ENCODE measurements around the gene SRP54.
"Not testable (repeated sequence)": the region's sequence is repeated elsewhere in the genome, so short reads cannot be mapped to it uniquely, and the experiment has no call there.

The SRP54 gene

DNA sequence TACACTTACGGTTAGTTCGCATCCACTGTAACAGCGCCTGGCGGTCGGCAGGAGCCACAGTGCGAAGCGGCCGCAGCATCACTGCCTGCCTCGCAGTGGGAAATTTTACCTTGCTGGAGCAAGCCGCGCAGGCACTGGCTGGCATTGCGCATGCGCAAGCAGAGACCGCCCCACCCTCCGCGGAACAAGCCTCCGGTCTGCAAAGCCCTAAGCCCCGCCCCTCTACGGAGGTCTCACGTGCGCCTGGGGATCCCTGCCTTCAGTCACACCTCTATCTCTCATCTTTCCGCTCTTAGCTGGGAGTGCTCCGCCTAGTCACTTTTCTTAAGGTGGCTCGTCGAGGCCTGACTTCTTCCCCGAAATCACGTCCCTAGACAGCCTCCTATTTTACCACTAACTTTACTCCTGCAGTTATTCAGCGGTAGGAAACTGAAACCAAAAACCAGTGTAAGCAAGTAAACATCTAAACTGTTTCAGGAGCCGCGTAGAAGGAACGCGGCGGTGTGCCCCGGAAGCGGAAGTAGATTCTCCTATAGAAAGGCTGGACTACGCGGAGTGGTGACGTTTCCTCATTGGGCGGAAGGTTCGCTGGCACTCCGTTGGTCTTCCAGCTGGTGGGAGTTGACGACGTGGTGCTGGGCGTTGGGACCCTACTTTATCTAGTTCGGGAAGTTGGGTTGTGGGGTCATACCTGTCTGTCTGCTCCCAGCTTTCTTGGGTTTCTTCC is at the start of gene SRP54:
Gene SRP54 (plus strand): TSS at position 572 of the 727 bp plus-strand sequence. CDS start 13,718 bp downstream, outside the sequence.
- peak; percentile 98 to 99 for DNase-seq (ENCODE audit: low read depth in 2 of 2)

DNA sequence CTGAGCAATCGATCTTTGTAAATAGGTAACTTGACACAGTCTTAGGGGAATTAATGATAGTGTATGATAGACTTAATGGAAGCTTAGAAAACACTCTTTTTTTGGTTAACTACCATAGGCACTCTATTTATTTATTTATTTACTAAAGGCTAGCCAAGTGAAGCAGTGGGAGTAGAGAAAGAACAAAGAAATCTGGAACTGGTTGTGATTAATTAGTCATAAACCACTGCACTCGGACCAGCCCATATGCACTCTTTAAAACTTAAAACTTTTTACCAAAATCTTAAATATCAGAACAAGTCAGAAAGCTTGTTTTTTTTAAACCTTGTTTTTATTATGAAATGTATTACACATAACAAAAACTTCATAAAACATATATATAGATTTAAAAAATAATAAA is 49.5 kb upstream of the SRP54 start:
- DNase-seq (ENCODE audit: low read depth in 2 of 2): no peak

DNA sequence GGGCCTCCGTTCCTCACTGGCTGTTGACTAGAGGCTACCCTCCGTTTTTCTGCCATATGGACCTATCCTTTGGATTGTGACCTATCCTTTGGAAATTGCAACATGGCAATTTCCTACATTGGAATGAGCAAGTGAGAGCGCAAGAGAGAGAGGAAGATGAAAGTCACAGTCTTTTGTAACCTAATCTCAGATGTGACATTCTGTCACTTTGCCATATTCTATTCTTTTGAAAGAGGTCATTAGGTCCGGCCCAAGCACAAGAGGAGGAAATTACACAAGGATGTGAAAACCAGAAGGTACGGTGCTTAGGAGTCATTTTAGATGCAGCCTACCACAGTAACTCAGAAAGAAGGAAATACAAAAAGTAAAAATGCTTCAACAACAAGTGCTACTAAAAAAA is 47.3 kb upstream of the SRP54 start:
- DNase-seq (ENCODE audit: low read depth in 2 of 2): no peak

DNA sequence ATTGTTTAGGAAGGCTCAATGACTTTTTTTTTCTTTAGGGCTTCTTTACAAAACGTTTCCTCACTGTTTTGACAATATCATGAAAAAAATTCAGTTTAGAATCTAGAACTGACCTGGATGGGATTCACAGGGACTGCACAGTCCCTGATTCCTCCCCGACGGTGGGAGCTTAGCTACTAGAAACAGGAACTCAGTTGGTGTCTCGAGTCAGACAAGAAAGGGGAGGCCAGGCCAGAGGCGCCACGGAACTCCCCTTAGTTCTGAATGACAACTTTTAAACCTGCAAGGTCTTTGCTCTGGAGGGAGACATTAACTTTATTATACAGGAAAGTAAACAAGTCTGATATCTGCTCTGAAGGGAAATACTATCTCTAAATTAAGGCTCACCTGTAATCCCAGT is 45.4 kb upstream of the SRP54 start:
- DNase-seq (ENCODE audit: low read depth in 2 of 2): no peak

DNA sequence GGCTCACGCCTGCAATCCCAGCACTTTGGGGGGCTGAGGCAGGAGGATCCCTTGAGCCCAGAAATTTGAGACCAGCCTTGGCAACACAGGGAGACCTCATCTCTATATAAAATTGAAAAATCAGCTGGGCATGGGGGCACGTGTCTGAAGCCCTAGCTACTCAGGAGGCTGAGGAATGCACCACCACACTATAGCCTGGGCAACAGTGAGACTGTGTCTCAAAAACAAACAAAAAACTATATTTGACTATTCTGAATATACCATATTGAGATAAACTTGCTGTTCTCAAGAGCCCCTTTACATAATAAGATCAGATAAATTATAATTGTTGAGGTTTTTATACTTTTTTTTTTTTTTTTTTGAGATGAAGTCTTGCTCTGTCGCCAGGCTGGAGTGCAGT is 44.9 kb upstream of the SRP54 start:
- DNase-seq (ENCODE audit: low read depth in 2 of 2): no peak

DNA sequence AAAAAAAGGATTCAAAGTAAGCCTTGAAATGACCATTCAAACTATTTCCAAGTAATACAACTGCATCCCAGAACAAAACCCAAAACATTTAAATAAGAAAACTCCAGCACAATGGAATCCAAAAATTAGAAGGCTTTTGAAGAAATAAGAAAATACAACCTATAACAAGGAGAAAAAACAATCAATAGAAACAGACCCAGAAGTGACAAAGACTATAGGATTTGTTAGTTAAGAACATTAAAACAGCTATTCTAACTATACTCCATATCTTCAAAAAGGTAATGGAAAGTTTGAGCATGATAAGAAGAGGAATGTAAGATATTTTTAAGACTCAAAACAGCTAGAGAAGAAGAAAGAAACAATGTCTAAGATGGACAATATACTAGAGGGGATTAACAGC is 39.3 kb upstream of the SRP54 start:
- no peak for DNase-seq (ENCODE audit: low read depth in 2 of 2)

DNA sequence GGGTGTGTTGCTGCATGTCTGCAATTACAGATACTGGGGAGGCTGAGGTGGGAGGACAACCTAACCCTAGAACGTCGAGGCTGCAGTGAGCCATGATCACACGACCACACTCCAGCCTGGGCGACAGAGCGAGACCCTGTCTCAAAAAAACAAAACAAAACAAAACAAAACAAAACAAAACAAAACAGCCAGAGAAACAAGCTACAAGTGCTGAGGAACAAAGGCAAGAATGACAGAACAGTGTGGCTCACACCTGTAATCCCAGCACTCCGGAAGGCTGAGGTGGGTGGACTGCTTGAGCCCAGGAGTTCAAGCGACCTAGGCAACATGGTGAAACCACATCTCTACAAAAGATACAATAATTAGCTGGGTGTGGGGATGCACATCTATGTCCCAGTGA is 38.0 kb upstream of the SRP54 start:
- no peak for DNase-seq (ENCODE audit: low read depth in 2 of 2)

DNA sequence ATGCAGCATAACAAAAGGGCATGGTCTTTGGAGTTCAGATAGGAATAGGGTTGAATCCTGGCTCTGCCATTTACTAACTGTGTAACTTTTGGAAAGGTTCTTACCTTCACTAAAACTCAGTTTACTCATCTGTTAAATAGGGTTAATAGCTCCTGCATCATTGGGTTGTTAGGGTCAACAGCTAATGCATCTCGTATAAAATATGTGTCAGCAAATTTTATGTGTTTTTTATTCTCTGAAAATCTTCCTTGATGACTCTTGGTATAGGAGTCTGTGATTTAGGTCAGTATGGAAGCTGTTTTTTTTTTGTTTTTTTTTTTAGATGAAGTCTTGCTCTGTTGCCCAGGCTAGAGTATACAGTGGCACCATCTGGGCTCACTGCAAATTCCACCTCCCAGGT is 36.1 kb upstream of the SRP54 start:
- no peak for DNase-seq (ENCODE audit: low read depth in 2 of 2)

DNA sequence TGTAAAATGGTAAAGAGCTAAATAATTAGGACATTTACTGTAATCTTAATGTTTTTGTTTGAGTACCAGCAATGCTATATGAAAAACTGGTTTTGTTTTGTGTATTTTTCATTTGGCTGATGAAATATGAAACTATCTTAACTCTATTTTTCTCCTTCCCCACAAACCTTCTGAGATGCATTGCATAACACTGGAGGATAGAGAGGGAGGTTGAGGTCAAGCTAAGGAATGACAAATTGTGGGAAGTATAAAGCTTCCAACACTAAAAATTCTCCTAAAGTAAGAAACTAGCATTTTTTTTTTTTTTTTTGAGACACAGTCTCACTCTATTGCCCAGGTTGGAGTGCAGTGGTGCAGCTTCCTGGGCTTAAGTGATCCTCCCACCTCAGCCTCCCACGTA is 31.5 kb upstream of the SRP54 start:
- DNase-seq (ENCODE audit: low read depth in 2 of 2): no peak

DNA sequence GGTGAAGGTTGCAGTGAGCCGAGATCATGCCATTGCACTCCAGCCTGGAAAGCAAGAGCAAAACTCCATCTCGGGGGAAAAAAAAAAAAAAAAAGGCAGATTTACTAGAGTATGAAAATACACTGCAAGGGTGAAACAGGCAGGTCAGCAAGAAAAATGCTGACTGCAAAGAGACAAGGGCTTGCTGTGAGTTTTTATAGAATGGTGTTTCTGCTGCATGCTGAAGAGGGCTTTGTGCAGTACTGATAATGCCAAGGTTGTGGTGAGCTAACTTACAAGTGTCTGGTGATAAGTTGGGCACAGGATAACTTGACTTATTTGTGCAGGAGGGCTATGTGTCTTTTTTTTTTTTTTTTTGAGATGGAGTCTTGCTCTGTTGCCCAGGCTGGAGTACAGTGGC is 25.9 kb upstream of the SRP54 start:
- no peak for DNase-seq (ENCODE audit: low read depth in 2 of 2)

DNA sequence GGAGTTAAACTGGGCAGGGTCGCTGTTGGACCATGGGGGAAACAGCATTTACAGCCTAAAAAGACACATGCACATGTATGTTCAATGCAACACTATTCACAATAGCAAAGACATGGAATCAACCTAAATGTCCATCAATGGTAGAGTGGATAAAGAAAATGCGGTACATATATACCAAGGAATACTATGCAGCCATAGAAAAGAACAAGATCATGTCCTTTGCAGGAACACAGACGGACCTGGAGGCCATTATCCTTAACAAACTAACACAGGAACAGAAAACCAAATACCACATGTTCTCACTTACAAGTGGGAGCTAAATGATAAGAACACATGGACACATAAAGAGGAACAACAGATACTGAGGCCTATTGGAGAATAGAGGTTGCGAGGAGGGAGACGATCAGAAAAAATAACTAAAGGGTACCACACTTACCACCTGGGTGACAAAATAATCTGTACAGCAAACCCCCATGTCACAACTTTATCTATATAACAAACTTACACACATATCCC is 25.0 kb upstream of the SRP54 start:
- DNase-seq (ENCODE audit: low read depth in 2 of 2): no peak

DNA sequence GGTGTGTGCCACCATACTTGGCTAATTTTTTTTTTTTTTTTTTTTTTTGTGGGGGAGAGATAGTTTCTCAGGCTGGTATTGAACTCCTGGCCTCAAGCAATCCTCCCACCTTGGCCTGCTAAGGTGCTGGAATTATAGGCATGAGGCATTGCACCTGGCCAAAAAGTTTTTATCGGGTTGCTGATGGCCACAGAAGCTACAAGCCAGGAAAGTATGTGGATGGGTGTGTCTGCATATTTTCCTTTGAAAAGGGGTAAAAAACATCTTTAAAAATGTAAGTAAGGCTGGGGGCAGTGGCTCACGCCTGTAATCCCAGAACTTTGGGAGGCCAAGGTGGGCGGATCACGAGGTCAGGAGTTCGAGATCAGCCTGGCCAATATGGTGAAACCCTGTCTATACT is 20.7 kb upstream of the SRP54 start:
- not testable (repeated sequence) for DNase-seq (ENCODE audit: low read depth in 2 of 2)

DNA sequence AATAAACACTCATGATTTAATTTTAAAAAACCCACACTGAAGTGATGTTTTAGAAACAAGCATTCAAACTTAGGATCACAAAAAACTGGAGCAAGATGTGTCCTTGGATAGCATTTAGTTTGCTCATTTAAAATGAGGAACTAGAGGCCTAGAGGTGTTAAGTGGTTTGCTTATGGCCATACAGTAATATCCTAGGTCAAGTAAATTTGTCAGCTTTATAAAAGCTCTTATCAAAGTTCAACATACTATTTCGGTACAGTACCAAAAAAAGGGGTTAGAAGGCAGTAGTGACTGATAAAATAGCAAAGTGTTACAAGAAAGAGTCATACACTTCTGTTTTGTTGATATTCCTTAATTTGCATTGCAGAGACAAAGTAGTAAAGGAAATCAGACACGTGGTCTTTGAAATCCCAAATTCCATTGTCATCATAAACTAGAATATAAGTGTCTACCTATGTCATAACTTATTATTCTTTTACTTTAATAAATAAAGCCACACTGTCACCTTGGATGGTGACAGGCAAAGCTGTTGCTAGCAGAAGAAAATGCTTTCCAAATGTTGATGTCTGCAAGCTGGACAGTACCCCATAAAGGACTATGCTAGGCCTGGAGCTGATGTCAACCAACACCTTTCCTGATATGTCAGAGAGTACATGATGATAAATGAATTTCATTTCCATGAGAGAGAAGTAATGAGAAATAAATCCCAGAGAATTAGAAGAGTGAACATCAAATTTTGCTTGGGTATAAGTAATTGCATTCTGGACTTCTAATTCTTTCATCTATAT is 17.6 kb upstream of the SRP54 start:
- DNase-seq (ENCODE audit: low read depth in 2 of 2): no peak

DNA sequence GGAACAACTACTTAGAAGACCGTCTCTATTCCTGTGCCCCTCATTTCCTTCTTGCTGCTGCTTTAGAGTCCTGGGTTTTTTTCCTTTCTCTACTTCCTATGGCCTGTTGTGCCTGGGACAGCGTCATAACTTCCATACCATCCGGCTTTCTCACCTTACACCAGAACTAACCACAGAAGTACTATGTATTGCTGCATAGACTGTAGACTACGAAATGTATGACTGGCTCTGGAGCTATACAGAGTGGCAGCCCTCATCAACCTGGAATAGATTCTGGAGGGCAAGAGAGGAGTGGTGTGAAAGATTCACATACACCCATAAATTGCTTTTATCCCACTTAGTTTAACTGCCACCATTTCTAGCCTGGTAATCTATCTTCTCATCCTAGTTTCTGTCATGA is 16.9 kb upstream of the SRP54 start:
- DNase-seq (ENCODE audit: low read depth in 2 of 2): no peak

DNA sequence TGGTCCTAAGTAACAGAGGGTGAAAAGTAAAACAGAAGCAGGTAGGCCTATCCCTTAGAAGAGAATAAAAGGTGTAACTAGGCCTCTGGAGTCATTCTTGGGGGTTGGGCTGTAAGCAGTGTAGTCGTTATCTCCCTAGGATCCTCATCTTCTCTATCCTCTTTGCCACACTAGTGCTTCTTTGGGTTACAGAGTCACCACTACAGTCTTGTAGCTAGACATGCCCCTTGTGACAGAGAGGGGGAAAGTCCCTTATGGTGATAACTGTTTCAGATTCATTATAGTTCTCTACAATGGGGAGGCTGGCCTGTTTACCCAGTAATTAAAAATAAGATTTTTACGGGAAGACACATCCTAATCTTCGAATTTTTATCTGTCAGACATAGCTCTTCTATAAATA is 16.4 kb upstream of the SRP54 start:
- DNase-seq (ENCODE audit: low read depth in 2 of 2): no peak

DNA sequence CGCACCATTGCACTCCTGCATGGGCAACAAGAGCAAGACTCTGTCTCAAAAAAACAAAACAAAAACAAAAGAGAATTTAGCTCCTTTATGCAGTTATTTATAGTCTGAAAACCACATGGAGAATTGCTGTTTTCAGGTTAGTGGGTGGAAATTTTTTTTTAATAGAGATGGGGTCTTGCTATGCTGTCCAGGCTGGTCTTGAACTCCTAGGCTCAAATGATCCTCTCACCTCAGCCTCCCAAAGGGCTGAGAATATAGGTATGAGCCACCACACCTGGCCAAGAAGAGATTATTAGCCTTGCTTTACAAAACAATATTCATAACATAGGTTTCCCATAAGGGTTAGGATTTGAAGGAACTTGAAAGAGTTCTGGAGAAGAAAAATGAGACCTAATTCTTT is 12.1 kb upstream of the SRP54 start:
- DNase-seq (ENCODE audit: low read depth in 2 of 2): no peak

DNA sequence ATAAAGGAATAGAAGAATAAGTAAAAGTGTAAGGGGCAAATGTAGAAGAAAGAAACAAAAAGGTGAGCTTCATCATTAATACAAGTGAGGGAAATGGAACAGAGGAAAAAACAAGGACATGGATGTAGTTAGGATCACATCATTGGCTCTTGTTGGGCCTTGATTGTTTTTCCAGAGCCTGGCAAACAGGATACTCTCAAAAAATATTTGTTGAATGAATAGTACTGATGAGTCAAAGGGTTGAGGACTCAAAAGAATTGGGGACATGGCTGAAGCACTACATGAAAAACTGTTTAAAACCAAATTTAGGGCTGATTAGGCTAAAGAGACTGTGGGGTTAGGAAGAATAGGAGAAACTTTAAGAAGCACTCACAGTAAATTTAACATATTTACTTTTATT is 11.4 kb upstream of the SRP54 start:
- DNase-seq (ENCODE audit: low read depth in 2 of 2): no peak

DNA sequence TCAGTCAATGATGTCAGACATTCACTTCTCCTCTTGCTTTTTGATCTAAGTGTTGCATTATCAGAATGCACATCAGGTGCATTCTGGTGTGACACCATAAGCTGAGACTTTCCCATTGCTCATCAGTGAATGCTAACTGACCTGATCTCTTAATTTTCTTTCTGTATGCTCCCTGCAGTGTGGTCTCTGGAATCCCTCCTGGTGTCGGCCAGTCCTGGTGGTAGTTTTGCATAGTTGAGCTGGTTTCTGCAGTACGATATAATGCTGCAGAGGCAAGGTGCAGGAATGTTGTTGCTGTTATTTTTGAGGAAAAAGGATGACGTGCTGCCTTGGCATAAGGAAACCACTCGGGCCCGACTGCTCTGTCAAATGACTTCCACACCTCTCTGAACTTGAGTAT is 11.0 kb upstream of the SRP54 start:
- DNase-seq (ENCODE audit: low read depth in 2 of 2): no peak

DNA sequence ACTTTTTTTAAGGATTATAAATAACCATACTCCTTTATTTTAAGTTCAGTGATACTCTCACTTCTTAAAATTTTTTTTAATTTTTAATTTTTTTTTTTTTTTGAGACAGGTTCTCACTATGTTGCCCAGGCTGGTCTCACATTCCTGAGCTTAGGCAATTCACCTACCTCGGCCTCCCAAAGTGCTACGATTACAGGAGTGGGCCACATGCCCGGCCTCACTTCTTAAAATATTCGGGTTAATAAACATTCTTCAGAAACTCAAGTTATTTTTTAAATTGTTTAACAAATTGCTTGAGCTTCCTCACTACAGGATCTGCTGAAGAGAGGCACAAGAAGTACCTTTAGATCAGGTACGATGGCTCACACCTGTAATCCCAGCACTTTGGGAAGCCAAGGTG is 4.3 kb upstream of the SRP54 start:
- no peak for DNase-seq (ENCODE audit: low read depth in 2 of 2)

DNA sequence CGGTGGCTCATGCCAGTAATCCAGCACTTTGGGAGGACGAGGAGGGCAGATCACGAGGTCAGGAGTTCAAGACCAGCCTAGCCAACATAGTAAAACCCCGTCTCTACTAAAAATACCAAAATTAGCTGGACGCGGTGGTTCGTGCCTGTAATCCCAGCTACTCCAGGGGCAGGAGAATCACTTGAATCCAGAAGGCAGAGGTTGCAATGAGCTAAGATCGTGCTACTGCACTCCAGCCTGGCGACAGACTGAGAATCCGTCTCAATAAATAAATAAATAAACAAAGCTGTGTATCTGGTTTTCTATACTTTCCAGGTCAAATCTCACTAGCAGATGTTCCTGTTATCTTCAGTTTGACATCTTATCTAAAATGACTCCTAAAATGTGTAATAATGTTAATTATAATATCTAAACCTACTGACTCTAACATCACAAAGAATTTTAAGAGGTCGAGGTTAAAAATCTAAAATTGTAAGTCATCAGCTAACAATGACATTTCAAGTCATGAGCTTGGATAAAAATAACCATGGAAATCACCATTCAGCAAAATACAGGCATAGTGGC is 2.4 kb upstream of the SRP54 start:
- DNase-seq (ENCODE audit: low read depth in 2 of 2): no peak

DNA sequence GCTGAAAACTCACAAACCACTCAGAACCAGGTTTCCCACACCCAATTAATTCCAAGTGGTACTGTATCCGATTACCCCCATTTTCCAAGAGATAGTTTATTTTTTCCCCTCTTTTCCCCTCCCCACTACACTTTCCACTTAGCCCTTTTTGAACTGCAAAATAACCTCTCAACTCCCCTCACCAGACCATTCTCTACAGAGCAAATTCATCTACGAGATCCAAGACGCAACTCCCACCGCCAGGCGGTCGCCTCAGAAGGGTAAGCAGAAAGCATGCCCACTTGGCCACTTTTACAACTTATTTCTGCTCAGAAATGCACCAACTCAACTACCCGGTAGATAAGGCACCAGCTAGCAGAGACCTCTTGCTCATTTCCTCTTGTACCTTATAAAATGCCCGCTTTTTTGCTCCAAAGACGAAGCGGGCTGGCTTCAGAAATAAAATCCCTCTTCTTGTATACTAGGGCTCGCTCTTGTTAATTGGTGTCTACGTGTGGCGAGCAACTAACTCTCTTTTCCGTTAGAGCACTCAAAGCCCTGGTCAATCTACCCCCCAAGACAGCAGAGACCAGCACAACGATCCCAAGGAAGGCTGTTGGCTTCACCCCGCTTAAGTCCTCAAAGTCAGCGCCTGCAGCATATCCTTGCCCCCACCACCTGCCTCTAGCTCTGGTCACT is 910 bp upstream of the SRP54 start:
- DNase-seq (ENCODE audit: low read depth in 2 of 2): peak in 1 of 2 donors; percentile 11

DNA sequence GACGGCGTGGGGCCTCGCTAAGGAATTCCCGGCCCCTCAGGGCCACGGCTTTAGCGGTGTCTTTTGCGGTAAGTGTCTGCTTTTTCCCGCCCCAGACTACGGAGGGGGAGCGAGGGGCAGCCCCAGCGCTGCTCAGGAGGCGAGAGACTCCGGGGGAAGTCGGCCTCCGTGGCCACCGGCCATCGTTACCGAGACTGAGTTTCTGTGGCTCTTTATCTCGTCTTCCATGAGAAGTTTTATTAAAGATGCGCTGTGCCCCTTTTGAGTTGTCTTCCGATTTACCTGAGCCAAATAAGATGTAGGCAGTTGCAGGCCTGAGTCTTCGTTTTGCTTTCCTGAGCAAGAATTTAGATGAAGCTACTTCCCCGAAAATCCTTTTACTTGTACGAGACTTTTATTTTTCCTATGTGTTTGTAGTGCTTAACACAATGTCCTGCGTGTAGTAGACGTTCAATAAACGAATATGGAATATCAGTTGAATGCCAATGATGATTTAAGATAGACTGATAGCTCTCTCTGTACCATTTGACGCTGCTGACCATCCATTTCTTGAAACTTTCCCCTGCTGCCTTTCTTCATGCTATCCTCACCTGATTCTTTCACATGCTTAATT is 462 bp downstream of the SRP54 start:
- DNase-seq (ENCODE audit: low read depth in 2 of 2): no peak
